GM18870 (cell line): Measurements from ENCODE around the gene HYAL2.
"Not testable (repeated sequence)": the region's sequence is repeated elsewhere in the genome, so short reads cannot be mapped to it uniquely, and the experiment has no call there.

ENCODE experiments used
- ATAC-seq: cut with Tn5 transposase; IDR thresholded peaks from one replicate; pipeline ENCODE4 v1.9.1; 2021; ENCODE audit warnings: moderate library complexity; ENCODE audit not compliant: unreplicated experiment

HYAL2 gene

DNA sequence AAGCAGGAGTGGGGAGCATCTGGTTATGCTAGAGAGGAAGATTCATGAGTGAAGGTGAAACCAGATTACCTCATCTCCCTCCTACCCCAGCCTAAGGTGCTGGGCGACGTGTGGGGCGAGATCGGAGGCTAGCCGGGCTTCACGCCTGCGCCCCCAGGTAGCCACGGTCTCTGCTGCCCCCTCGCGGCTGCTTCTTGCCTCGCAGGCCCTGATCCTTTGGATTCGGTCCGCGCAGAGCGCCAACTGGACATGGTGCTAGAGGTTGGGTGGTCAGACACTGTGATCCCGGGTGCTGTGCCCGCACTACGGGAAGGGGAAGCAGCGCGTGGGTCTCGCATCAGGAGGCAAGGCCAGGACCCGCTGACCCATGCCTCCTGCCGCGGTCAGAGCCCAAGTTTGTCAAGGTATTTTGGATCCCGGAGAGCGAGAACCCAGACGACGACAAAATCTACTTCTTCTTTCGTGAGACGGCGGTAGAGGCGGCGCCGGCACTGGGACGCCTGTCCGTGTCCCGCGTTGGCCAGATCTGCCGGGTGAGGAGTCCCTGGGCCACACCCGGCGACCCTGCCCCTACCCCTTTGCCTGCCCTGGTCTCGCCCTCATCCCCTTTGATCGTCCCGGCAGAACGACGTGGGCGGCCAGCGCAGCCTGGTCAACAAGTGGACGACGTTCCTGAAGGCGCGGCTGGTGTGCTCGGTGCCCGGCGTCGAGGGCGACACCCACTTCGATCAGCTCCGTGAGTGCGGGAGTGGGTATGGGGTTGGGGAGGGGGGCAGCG lies 49.4 kb downstream of the HYAL2 start:
- ATAC-seq: peak; percentile 71

DNA sequence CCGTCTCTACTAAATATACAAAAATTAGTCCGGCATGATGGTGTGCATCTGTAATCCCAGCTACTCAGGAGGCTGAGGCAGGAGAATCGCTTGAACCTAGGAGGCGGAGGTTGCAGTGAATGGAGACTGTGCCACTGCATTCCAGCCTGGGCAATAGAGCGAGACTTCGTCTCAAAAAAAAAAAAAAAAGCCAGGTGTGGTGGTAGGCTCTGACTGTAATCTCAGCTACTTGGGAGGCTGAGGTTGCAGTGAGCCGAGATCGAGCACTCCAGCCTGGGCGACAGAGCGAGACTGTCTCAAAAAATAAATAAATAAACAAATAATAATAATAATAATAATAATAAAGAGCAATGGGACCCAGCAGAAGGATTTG lies 50.0 kb downstream of the HYAL2 start:
- not testable (repeated sequence) for ATAC-seq

DNA sequence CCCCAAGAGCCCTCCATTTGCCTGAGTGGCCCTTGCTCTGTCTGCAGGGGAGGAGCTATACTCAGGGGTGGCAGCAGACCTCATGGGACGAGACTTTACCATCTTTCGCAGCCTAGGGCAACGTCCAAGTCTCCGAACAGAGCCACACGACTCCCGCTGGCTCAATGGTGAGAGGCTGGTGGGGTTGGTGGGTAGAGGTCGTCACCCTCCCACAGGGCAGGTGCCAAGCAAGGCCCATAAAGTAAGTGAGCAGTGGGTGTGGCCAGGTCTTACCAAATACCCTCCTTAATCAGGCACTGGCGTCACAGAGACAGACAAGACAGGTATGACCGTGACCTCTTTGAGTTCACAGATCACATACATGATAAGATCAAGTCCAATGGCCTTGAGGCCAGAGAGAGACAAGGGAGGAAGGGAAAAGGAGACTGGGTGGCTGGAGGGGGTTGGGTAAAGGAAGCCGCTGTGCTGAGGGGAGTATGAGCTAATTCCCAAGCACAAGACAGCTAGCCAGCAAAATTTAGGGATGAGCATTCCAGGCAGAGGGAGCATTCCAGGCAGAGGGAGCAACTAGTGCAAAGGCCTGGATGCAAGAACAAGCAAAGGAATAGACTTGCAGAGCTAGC lies 51.1 kb downstream of the HYAL2 start:
- ATAC-seq: no peak

DNA sequence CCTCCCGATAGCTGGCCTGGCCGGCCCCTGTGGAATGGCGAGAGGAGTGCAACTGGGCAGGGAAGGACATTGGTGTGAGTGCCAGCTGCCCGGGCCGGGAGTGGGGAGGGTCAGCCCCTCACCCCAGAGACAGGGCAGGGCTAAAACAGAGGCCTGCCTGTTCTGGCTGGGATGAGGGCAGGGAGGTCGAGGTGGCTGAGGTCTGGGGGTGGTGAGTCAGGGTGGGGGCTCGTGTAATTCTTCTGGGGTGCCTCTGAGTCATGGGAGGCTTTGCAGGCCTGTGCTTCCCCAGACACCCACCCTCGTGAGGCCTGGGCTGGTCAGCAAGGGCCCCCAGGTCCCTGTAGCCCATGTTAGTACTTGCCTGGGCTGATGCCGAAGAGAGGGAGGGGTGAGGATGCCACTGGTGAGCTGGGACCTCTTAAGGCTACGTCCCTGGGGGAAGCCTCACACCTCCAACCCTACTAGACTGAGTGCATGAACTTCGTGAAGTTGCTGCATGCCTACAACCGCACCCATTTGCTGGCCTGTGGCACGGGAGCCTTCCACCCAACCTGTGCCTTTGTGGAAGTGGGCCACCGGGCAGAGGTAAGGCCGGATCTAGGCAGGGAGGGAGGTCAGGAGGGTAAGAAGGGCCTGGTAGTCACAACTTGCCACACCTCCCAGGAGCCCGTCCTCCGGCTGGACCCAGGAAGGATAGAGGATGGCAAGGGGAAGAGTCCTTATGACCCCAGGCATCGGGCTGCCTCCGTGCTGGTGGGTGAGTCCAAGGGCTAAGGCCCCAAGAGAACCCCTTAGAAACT lies 51.9 kb downstream of the HYAL2 start:
- ATAC-seq: no peak

DNA sequence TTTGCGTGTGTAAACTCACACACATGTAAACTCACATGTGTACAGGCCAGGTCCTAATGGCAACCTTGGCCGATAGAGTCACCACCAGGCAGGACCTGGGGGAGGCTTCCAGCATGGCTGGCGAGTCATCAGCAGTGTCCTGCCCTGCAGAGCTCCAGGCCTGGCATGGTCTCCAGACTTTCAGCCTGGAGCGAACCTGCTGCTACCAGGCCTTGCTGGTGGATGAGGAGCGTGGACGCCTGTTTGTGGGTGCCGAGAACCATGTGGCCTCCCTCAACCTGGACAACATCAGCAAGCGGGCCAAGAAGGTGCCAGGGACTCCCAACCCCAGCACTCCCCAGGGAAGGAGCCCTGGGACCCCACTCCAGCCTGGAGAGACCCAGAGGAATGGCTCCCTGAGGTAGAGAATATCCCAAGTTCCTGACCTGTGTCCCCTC lies 52.5 kb downstream of the HYAL2 start:
- ATAC-seq: no peak

DNA sequence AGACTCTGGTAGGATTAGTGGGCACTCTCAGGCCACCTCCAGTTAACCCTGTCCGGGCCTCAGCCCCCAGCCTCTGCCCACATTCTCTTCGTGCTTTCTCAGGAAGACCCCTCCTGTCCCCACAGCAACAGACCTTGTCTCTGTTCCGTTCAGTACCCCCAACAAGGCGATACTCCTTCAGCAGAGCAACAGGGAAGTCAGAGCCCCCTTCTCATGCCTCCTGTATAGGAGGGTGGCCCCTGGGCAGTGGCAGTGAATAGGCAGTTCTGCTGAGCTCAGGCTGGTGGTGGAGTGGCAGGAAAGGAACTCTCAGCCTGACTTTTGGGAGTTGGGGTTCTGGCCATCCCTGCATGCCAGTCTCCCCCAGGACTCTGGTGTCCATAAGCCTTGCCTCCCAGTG lies 53.1 kb downstream of the HYAL2 start:
- ATAC-seq: no peak

DNA sequence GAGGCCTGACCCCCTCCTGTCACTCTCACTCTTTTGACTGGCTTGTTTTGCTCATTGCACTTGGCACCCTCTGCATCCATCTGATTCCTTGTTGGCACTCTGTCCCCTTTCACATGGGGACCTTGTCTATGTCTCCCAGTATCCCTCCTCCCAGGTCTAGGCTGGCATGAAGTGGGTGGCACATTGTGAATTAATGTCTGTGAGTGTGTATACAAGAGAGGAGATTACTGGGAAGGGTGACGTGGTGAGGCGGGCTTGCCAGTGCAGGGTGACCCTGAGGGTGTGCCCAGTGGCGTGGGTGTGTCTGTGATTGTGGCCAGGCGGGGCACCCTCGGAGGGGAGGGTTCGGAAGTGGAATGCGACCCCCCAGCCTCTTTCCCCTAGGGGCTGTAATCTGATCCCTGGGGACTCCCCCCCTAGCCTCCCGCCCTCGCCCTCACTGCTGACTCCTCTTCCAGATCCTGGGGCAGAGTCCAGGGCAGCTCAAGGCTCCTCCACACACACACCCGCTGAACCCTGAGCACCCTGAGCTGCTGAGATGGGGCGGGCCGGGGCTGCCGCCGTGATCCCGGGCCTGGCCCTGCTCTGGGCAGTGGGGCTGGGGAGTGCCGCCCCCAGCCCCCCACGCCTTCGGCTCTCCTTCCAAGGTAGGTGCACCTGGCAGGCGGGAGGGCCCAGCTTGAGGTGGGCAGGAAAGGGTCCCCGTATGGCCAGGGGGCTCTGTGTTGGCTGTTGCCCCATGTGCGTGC lies 53.7 kb downstream of the HYAL2 start, which contains the start of gene SEMA3B:
SEMA3B (plus strand) TSS at position 445 of the 749 bp plus-strand sequence; CDS start at position 539, 94 bp downstream.
- ATAC-seq: no peak

DNA sequence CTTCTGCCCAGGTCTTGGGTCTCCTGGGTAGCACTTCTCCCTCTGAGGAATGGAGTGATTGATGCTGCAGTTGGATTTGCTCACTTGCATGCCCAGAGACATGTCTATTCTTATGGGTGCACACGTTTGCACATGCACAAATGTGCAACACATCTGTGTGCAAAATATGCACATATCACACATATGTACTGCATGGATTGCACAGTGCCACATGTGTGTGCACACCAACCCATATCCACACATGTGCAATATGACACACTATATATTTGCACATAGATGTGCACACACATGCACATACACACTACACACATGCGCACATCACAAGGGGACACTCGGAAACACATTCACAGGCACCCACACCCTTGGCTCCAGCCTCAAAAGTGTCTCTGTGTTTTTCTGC lies 54.3 kb downstream of the HYAL2 start:
- ATAC-seq: no peak
